Middle frontal gyrus (tissue), 1 donor: ENCODE data around the gene GADD45A.
"Not testable (repeated sequence)": the region's sequence is repeated elsewhere in the genome, so short reads cannot be mapped to it uniquely, and the experiment has no call there.

Experiments
- DNase-seq: peaks from one replicate; pipeline ENCODE4 v3.0.0-alpha.2; 2015; ENCODE audit warnings: low spot score; ENCODE audit errors: extremely low spot score

GADD45A gene

GRCh38 chr1:67719329-67720196 lies 34.6 kb downstream of the GADD45A start:
- no peak for DNase-seq

DNA sequence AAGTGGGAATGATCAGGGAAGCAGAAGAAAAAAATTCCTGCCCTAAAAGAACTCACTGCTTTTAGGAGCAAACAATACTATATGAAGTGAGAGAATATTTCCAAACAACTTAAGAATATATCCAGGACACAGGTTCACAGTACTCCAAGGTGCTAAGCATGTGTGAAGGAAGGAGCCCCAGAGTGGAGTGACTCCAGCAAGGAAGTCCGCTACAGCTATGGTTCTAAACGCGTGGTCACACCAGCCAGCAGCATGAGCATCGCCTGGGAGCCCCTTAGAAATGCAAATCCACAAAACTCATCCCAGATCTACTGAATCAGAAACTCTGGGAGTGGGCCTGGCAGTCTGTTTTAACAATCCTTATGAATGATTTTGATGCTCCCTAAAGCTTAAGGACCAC lies 36.1 kb downstream of the GADD45A start:
- no peak for DNase-seq

GRCh38 chr1:67721650-67722291 lies 36.8 kb downstream of the GADD45A start:
- DNase-seq = no peak

DNA sequence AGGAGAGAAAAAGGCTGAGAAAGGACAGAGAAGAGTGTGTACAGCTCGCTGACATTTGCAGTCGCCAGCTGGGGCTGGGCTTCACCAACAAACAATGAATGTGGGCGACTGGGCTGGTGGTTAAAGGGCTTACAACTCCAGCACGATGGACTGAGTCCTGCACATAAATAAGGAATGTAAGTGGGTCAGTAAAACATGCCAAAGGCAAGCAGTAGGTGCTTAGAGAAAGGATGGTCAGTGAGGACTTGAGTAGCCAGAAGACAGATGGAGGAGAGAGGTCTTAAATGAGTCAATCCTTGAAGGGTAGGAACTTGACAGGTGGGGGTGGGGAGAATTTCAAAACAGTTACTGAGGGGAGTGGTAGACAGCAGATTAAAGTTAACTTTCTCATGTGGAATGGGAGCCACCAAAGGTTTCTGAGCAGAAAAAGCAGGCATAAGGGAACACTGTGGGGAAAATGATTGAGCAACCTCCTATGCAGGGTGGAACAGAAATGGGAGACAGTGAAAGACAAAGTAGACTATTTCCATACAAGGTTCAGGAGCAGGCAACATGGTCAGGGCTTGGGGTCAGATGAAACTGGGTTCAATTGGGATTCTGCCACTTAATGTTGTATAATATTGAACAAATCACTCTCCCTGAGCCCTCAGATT lies 37.4 kb downstream of the GADD45A start:
- DNase-seq = no peak

- DNase-seq = no peak
Observed at GRCh38 chr1:67723126-67723525, 38.1 kb downstream of the GADD45A start.

- no peak for DNase-seq
Observed at GRCh38 chr1:67723620-67724019, 38.6 kb downstream of the GADD45A start.

GRCh38 chr1:67724928-67725560 lies 40.0 kb downstream of the GADD45A start:
- DNase-seq = no peak

GRCh38 chr1:67726224-67726623 lies 41.2 kb downstream of the GADD45A start:
- DNase-seq = no peak

DNA sequence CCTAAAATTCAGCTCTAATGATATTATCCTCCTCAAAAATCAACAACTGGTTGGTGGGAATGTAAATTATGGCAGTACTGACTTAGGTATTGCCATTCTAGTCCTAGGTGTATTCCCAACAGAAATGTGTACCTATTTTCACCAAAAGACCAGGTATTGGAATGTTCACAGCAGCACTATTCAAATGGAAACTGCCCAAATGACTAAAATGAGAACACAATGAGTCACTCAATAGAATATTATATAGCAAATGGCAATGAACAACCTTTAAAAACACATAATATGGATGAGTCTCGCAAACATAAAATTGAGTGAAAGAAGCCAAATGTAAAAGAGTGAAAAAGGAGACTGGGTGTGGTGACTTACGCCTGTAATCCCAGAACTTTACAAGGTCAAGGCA lies 44.9 kb downstream of the GADD45A start:
- DNase-seq = no peak

GRCh38 chr1:67730312-67730711 lies 45.3 kb downstream of the GADD45A start:
- DNase-seq = not testable (repeated sequence)

DNA sequence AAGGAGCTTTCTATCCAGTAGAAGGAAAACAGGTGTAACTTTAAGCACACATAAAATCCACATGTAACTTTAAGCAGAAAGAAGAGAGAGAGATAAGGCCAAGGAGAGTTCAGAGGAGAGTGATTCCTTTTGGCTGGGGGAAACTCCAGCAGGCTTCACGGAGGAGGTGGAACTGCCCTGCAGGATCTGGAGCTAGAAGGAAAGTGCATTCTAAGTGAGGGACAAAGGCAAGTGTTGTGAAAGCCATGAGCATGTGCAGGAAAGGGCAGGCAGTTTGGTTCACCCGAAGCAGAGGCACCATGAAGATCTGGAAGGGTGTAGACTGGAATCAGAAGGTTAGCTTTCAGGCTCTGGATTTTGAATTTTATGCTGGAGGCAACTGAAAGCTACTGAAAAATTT lies 46.3 kb downstream of the GADD45A start:
- DNase-seq = no peak

- DNase-seq = no peak
Observed at GRCh38 chr1:67732750-67733151, 47.8 kb downstream of the GADD45A start.

GRCh38 chr1:67733681-67734322 lies 48.8 kb downstream of the GADD45A start:
- DNase-seq = no peak

DNA sequence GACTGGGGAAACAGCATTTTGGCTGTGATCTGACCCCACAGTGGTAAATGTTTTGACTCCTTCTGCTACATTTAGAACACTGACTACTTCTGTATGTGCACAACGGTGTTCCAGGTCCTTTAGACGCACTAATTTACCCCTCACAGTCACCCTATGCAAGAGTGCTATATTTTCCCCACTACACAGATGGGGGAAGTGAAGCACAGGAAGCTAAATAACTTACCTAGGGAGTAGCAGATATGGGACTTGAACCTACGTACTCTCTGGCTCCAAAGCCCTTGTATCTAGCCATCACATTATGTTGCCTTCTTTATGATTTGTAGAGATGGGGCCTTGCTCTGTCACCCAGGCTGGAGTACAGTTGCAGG lies 49.3 kb downstream of the GADD45A start:
- DNase-seq = no peak

DNA sequence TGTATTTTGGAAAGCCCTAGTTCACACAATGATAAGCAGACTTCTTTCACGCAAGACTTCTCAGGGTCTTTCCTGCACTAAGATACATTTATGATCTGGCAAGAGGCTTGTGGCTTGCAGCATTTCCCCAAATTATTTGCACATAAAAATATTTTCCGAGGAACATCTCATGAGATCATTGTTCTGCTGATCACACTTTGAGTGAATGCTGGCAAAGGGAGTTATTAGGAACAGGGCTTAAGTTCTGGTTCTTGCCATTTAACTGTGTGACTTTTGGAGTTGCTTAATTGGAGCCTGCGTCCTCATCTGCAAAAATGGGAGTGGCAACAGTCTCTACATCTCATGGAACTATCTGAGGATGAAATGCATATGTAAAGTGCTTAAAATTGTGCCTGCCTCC lies 50.2 kb downstream of the GADD45A start:
- DNase-seq = no peak

GRCh38 chr1:67735806-67736627 lies 51.0 kb downstream of the GADD45A start:
- DNase-seq = peak; percentile 43

DNA sequence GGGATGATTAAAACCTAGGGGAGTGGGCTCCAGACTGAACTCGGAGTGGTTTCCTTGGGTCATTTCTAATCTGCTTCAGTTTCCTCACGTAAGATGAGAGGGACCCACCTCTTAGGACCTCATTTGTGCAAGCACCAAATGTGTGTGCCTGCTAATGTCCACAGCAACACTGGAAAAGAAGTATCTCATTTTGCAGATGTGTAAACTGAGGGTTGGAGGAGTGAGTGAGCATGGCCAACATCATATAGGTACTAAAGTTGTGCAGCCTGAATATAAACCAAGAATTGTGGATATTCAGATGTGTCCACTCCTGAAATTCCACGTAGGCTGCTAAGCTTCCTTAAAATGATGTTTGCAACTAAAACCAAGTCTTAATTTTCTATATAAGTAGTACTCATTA lies 51.7 kb downstream of the GADD45A start:
- DNase-seq = no peak

DNA sequence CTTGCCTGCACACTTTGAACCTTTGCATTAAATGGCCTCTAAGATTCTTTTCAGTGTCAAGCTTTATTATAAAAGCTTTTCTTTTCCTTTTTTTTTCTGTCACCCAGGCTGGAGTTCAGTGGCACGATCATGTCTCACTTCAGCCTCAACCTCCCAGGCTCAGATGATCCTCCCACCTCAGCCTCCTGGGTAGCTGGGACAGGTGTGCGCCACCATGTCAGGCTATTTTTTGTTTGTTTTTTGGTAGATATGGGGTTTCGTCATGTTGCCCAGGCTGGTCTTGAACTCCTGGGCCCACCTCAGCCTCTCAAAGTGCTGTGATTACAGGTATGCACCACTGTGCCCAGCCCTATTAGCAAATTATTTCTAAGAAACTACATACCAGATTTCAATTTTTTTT lies 52.9 kb downstream of the GADD45A start:
- no peak for DNase-seq
